PFSK-1 (cell line): ENCODE measurements around the gene GAL3ST2.

Source experiments
- POLR2AphosphoS5 ChIP-seq: IDR thresholded peaks from 2 replicates; pipeline ENCODE4 v1.6.1; 2012; ENCODE audit warnings: low read depth, mild to moderate bottlenecking, control low read depth, low read length, moderate library complexity
- REST ChIP-seq, 2 experiments: IDR thresholded peaks; 2 replicates each; pipeline versions ENCODE4 v1.6.1 to v1.8.0; 2011 to 2012; ENCODE audit warnings: low read depth in 2 of 2, low read length in 2 of 2, control low read depth in 1 of 2, inconsistent platforms in 1 of 2, mild to moderate bottlenecking in 1 of 2, moderate library complexity in 1 of 2; ENCODE audit not compliant: insufficient read depth in 1 of 2

GRCh38 chr2:241748468-241749256 is 28.0 kb upstream of the GAL3ST2 start:
- TF ChIP-seq REST (IDR thresholded peaks at IDR 0.05; ENCODE audit: insufficient read depth in 1 of 2, low read depth in 2 of 2, low read length in 2 of 2) (no peak), POLR2AphosphoS5 (no peak)
